Panc1 (cell line): ENCODE data around the gene UBALD2.

Experiments
- POLR2AphosphoS5 ChIP-seq: IDR thresholded peaks from 2 replicates; pipeline ENCODE4 v1.6.1; 2012; ENCODE audit warnings: mild to moderate bottlenecking, low read depth, low read length, moderate library complexity
- SIN3A ChIP-seq: IDR thresholded peaks from 2 replicates; pipeline ENCODE4 v1.6.1; 2012; ENCODE audit warnings: low read depth, mild to moderate bottlenecking, low read length, moderate library complexity, borderline replicate concordance; ENCODE audit not compliant: insufficient read depth
- TCF7L2 ChIP-seq: IDR thresholded peaks from 2 replicates; pipeline ENCODE4 v1.6.1; 2011; ENCODE audit warnings: mild to moderate bottlenecking, low read depth, low read length, inconsistent platforms
- TF ChIP-seq, protein P1 (sequence below): fragments of 450-650 bp; IDR thresholded peaks from 2 replicates; pipeline ENCODE4 v1.5.1; 2017; ENCODE audit warnings: mild to moderate bottlenecking
- TF ChIP-seq, protein P2 (sequence below), 2 experiments: IDR thresholded peaks; 2 replicates each; pipeline ENCODE4 v1.6.1; 2011 to 2012; ENCODE audit warnings: low read depth in 2 of 2, control low read depth in 1 of 2, low read length in 1 of 2, mild to moderate bottlenecking in 1 of 2, moderate library complexity in 1 of 2; ENCODE audit not compliant: insufficient read depth in 1 of 2

- TF ChIP-seq, protein P1, sequence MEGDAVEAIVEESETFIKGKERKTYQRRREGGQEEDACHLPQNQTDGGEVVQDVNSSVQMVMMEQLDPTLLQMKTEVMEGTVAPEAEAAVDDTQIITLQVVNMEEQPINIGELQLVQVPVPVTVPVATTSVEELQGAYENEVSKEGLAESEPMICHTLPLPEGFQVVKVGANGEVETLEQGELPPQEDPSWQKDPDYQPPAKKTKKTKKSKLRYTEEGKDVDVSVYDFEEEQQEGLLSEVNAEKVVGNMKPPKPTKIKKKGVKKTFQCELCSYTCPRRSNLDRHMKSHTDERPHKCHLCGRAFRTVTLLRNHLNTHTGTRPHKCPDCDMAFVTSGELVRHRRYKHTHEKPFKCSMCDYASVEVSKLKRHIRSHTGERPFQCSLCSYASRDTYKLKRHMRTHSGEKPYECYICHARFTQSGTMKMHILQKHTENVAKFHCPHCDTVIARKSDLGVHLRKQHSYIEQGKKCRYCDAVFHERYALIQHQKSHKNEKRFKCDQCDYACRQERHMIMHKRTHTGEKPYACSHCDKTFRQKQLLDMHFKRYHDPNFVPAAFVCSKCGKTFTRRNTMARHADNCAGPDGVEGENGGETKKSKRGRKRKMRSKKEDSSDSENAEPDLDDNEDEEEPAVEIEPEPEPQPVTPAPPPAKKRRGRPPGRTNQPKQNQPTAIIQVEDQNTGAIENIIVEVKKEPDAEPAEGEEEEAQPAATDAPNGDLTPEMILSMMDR: no peak
- no peak for TF ChIP-seq SIN3A
- no peak for TF ChIP-seq POLR2AphosphoS5
- TF ChIP-seq, protein P2, sequence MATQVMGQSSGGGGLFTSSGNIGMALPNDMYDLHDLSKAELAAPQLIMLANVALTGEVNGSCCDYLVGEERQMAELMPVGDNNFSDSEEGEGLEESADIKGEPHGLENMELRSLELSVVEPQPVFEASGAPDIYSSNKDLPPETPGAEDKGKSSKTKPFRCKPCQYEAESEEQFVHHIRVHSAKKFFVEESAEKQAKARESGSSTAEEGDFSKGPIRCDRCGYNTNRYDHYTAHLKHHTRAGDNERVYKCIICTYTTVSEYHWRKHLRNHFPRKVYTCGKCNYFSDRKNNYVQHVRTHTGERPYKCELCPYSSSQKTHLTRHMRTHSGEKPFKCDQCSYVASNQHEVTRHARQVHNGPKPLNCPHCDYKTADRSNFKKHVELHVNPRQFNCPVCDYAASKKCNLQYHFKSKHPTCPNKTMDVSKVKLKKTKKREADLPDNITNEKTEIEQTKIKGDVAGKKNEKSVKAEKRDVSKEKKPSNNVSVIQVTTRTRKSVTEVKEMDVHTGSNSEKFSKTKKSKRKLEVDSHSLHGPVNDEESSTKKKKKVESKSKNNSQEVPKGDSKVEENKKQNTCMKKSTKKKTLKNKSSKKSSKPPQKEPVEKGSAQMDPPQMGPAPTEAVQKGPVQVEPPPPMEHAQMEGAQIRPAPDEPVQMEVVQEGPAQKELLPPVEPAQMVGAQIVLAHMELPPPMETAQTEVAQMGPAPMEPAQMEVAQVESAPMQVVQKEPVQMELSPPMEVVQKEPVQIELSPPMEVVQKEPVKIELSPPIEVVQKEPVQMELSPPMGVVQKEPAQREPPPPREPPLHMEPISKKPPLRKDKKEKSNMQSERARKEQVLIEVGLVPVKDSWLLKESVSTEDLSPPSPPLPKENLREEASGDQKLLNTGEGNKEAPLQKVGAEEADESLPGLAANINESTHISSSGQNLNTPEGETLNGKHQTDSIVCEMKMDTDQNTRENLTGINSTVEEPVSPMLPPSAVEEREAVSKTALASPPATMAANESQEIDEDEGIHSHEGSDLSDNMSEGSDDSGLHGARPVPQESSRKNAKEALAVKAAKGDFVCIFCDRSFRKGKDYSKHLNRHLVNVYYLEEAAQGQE (IDR thresholded peaks at IDR 0.05; ENCODE audit: insufficient read depth in 1 of 2, low read depth in 2 of 2, low read length in 1 of 2): no peak
- no peak for TF ChIP-seq TCF7L2
Measured at GRCh38 chr17:76217081-76217480, 48.1 kb upstream of the UBALD2 start.
